ENCODE measurements around the gene RFX8.
A peak's percentile ranks its signal among the peaks of the same experiment; 100 is the strongest.

The RFX8 gene

DNA sequence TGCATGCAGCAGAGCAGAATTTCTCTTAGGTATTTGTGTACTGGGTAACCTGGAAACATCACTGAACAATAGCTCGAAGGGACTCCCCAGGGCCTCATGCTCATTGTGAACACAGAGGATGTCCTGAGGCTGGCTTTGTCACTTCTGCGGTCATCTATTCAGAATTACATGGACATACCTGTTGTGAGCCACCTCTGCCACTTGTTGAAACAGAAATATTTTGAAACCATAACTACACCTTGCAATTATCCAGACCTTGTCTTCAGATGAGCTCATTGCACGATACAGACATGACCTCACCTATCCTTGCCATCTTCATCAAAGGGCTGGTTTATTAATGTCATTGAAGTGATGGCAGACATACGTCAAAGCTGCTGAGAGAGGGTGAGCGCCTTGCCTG, 64.2 kb downstream of the RFX8 start:
- H3K36me3 ChIP-seq (replicated peaks; ENCODE audit: low read depth, low read length): no peaks in the 10 kb centered on the region
- H3K4me3 ChIP-seq (ENCODE audit: low read length): no peak overlapping the region
- H3K9ac ChIP-seq (ENCODE audit: low read length): no peak overlapping the region
- no peak overlapping the region for H3K4me2 ChIP-seq (ENCODE audit: low read length)
- H3K27me3 ChIP-seq (ENCODE audit: low read depth, low read length): peaks cover 9% of the 10 kb centered on the region
- no peak for TF ChIP-seq CTCF (IDR thresholded peaks at IDR 0.05; ENCODE audit: low read depth, low read length)
- no peaks in the 10 kb centered on the region for H3K79me2 ChIP-seq (ENCODE audit: low read length)
- H3K4me1 ChIP-seq (ENCODE audit: low read length): no peaks in the 10 kb centered on the region
- no peak overlapping the region for H3K27ac ChIP-seq (ENCODE audit: low read length)
- no peaks in the 10 kb centered on the region for H3K9me3 ChIP-seq (ENCODE audit: insufficient read depth, low read length)
- no peak overlapping the region for H2AFZ ChIP-seq (ENCODE audit: low read depth, low read length)
- no peaks in the 10 kb centered on the region for H4K20me1 ChIP-seq (ENCODE audit: insufficient read depth, low read length)

GRCh38 chr2:101410114-101410513, 64.8 kb downstream of the RFX8 start:
- Histone ChIP-seq H3K9me3 (ENCODE audit: insufficient read depth, low read length) (no peaks in the 10 kb centered on the region), H3K27me3 (ENCODE audit: low read depth, low read length) (peaks cover 9% of the 10 kb centered on the region), H3K27ac (ENCODE audit: low read length) (no peak overlapping the region), H3K9ac (ENCODE audit: low read length) (no peak overlapping the region), H3K4me3 (ENCODE audit: low read length) (no peak overlapping the region), H3K4me1 (ENCODE audit: low read length) (no peaks in the 10 kb centered on the region), H3K36me3 (replicated peaks; ENCODE audit: low read depth, low read length) (no peaks in the 10 kb centered on the region), H2AFZ (ENCODE audit: low read depth, low read length) (no peak overlapping the region), H3K79me2 (ENCODE audit: low read length) (no peaks in the 10 kb centered on the region), H4K20me1 (ENCODE audit: insufficient read depth, low read length) (no peaks in the 10 kb centered on the region), H3K4me2 (ENCODE audit: low read length) (no peak overlapping the region)
- TF ChIP-seq EZH2phosphoT487 (IDR thresholded peaks at IDR 0.05; ENCODE audit: low read depth) (no peak), CTCF (IDR thresholded peaks at IDR 0.05; ENCODE audit: low read depth, low read length) (no peak)

DNA sequence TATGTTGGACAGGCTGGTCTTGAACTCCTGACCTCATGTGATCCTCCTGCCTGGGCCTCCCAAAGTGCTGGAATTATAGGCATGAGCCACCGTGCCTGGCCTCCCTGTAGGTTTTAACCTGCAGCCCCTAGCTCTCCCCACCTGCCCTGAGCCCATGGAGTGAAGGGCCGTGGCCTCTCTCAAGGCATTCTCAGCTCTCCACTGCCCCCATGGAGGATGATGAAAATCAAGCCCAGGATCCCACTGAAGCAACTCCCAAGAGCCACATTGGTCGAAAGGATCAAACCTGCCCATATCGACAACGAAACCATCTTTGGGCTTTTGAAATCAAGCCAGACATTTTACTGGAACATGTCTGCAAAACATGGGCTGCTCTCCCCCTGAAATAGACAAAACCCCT, 65.2 kb downstream of the RFX8 start:
- H3K4me3 ChIP-seq (ENCODE audit: low read length): no peak overlapping the region
- peaks cover 9% of the 10 kb centered on the region for H3K27me3 ChIP-seq (ENCODE audit: low read depth, low read length)
- no peaks in the 10 kb centered on the region for H3K9me3 ChIP-seq (ENCODE audit: insufficient read depth, low read length)
- no peaks in the 10 kb centered on the region for H3K36me3 ChIP-seq (replicated peaks; ENCODE audit: low read depth, low read length)
- no peak overlapping the region for H2AFZ ChIP-seq (ENCODE audit: low read depth, low read length)
- H3K27ac ChIP-seq (ENCODE audit: low read length): no peak overlapping the region
- TF ChIP-seq EZH2phosphoT487 (IDR thresholded peaks at IDR 0.05; ENCODE audit: low read depth) (no peak), CTCF (IDR thresholded peaks at IDR 0.05; ENCODE audit: low read depth, low read length) (peak; percentile 10; the same call in 1 of the 2 replicates)
- no peak overlapping the region for H3K4me2 ChIP-seq (ENCODE audit: low read length)
- H3K79me2 ChIP-seq (ENCODE audit: low read length): no peaks in the 10 kb centered on the region
- no peak overlapping the region for H3K9ac ChIP-seq (ENCODE audit: low read length)
- no peaks in the 10 kb centered on the region for H3K4me1 ChIP-seq (ENCODE audit: low read length)
- H4K20me1 ChIP-seq (ENCODE audit: insufficient read depth, low read length): no peaks in the 10 kb centered on the region

DNA sequence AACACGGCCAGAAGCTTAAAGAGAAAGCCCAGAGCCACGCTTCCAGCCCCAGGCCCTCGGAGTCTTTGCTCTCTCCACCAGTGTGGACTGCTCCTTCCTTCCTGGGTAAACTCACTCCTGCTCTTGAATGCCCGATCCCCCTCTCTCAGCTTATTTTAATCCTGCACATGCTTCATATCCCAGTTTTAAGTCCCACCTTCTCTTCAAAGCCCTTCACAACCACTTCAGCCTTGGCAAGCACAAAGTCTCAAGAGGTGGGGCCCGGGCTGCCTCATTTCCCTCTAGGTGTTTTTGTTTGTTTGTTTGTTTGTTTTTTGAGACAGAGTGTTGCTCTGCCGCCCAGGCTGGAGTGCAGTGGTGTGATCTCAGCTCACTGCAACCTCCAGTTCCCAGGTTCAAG, 66.0 kb downstream of the RFX8 start:
- Histone ChIP-seq H3K4me2 (ENCODE audit: low read length) (no peak overlapping the region), H3K27ac (ENCODE audit: low read length) (no peak overlapping the region), H3K4me3 (ENCODE audit: low read length) (no peak overlapping the region), H3K79me2 (ENCODE audit: low read length) (no peaks in the 10 kb centered on the region), H2AFZ (ENCODE audit: low read depth, low read length) (no peak overlapping the region), H4K20me1 (ENCODE audit: insufficient read depth, low read length) (no peaks in the 10 kb centered on the region), H3K27me3 (ENCODE audit: low read depth, low read length) (peaks cover 9% of the 10 kb centered on the region), H3K9ac (ENCODE audit: low read length) (no peak overlapping the region), H3K36me3 (replicated peaks; ENCODE audit: low read depth, low read length) (no peaks in the 10 kb centered on the region), H3K4me1 (ENCODE audit: low read length) (no peaks in the 10 kb centered on the region), H3K9me3 (ENCODE audit: insufficient read depth, low read length) (no peaks in the 10 kb centered on the region)
- no peak for TF ChIP-seq CTCF (IDR thresholded peaks at IDR 0.05; ENCODE audit: low read depth, low read length)
- no peak for TF ChIP-seq EZH2phosphoT487 (IDR thresholded peaks at IDR 0.05; ENCODE audit: low read depth)
